ENCODE results near the gene IL21R. TPM values are rescaled to one million over a fixed set of nuclear protein-coding genes. Genes with fewer than 3 reads are reported as not detected.
"Not testable (repeated sequence)": the region's sequence is repeated elsewhere in the genome, so short reads cannot be mapped to it uniquely, and the experiment has no call there.

The IL21R gene
- total RNA-seq, 1 donor from 2014 or later = 25.9 TPM

- intact Hi-C loops (cut with micrococcal nuclease) = loop anchor here (2.0 kb wide), 1 partner anchor 23 kb away; the partner anchor contains the start of gene IL21R
Observed at GRCh38 chr16:27425961-27426360, 24.0 kb downstream of the IL21R start.

GRCh38 chr16:27426423-27427408, 24.7 kb downstream of the IL21R start:
- intact Hi-C loops (cut with micrococcal nuclease) = loop anchor here (2.0 kb wide), 1 partner anchor 24 kb away; the partner anchor contains the start of gene IL21R

GRCh38 chr16:27427538-27427937, 25.6 kb downstream of the IL21R start:
- intact Hi-C loops (cut with micrococcal nuclease) = loop anchor here (2.0 kb wide), 1 partner anchor 25 kb away; the partner anchor contains the start of gene IL21R

- intact Hi-C loops (cut with micrococcal nuclease) = no loop called here
Observed at GRCh38 chr16:27428026-27428785, 26.2 kb downstream of the IL21R start.

- intact Hi-C loops (cut with micrococcal nuclease) = no loop called here
Observed at GRCh38 chr16:27429330-27429871, 27.4 kb downstream of the IL21R start.

- intact Hi-C loops (cut with micrococcal nuclease) = no loop called here
Observed at GRCh38 chr16:27429981-27430441, 28.0 kb downstream of the IL21R start.

- intact Hi-C loops (cut with micrococcal nuclease) = no loop called here
Observed at GRCh38 chr16:27430512-27430911, 28.5 kb downstream of the IL21R start.

- intact Hi-C loops (cut with micrococcal nuclease) = no loop called here
Observed at GRCh38 chr16:27430923-27431484, 29.0 kb downstream of the IL21R start.

GRCh38 chr16:27431773-27432532, 30.0 kb downstream of the IL21R start:
- intact Hi-C loops (cut with micrococcal nuclease) = no loop called here

GRCh38 chr16:27432558-27432957, 30.6 kb downstream of the IL21R start:
- intact Hi-C loops (cut with micrococcal nuclease) = no loop called here

GRCh38 chr16:27433191-27433590, 31.2 kb downstream of the IL21R start:
- intact Hi-C loops (cut with micrococcal nuclease) = not testable (repeated sequence)

- intact Hi-C loops (cut with micrococcal nuclease) = no loop called here
Observed at GRCh38 chr16:27433636-27434035, 31.7 kb downstream of the IL21R start.

GRCh38 chr16:27434141-27435051, 32.4 kb downstream of the IL21R start:
- intact Hi-C loops (cut with micrococcal nuclease) = no loop called here

- intact Hi-C loops (cut with micrococcal nuclease) = not testable (repeated sequence)
Observed at GRCh38 chr16:27435146-27435545, 33.2 kb downstream of the IL21R start.

GRCh38 chr16:27436065-27436464, 34.1 kb downstream of the IL21R start:
- intact Hi-C loops (cut with micrococcal nuclease) = no loop called here

GRCh38 chr16:27436921-27437650, 35.1 kb downstream of the IL21R start:
- intact Hi-C loops (cut with micrococcal nuclease) = no loop called here

- intact Hi-C loops (cut with micrococcal nuclease) = no loop called here
Observed at GRCh38 chr16:27437946-27438345, 36.0 kb downstream of the IL21R start.

- intact Hi-C loops (cut with micrococcal nuclease) = no loop called here
Observed at GRCh38 chr16:27439271-27440018, 37.5 kb downstream of the IL21R start.
